RWPE2 (cell line): ENCODE measurements around the gene ANKRD33B.

Experiments
- ATAC-seq: fragments of 200-7000 bp; cut with Tn5 transposase; 3 replicates; pipeline ENCODE4 v1.9.1; 2021; ENCODE audit warnings: low read depth
- DNase-seq: peaks from one replicate; pipeline ENCODE4 v3.0.0-alpha.2; 2020; ENCODE audit warnings: low spot score
- H3K27ac ChIP-seq: fragments of 450-650 bp; 2 replicates; pipeline ENCODE4 v1.5.1; 2017; ENCODE audit warnings: mild to moderate bottlenecking; ENCODE audit not compliant: poor library complexity, severe bottlenecking
- H3K27me3 ChIP-seq: fragments of 250-450 bp; sonication (Bioruptor Pico); 2 replicates; pipeline ENCODE4 v1.5.1; 2021; ENCODE audit warnings: mild to moderate bottlenecking, moderate library complexity; ENCODE audit not compliant: insufficient read depth, poor library complexity, severe bottlenecking
- H3K36me3 ChIP-seq: fragments of 250-450 bp; sonication (Bioruptor Pico); 2 replicates; pipeline ENCODE4 v1.5.1; 2020; ENCODE audit warnings: low read depth, mild to moderate bottlenecking, moderate library complexity
- H3K4me1 ChIP-seq: fragments of 250-450 bp; sonication (Bioruptor Pico); 2 replicates; pipeline ENCODE4 v1.5.1; 2021; ENCODE audit warnings: mild to moderate bottlenecking, moderate library complexity; ENCODE audit not compliant: insufficient read depth, poor library complexity, severe bottlenecking
- H3K4me3 ChIP-seq: fragments of 250-450 bp; sonication (Bioruptor Pico); 2 replicates; pipeline ENCODE4 v1.5.1; 2021; ENCODE audit warnings: mild to moderate bottlenecking, moderate library complexity; ENCODE audit not compliant: severe bottlenecking
- H3K9me3 ChIP-seq: fragments of 250-450 bp; sonication (Bioruptor Pico); 2 replicates; pipeline ENCODE4 v1.5.1; 2021; ENCODE audit warnings: mild to moderate bottlenecking, moderate library complexity; ENCODE audit not compliant: severe bottlenecking
- TF ChIP-seq, protein P1 (sequence below): fragments of 450-650 bp; IDR thresholded peaks from one replicate; pipeline ENCODE4 v1.5.1; 2017; ENCODE audit warnings: mild to moderate bottlenecking, moderate library complexity; ENCODE audit not compliant: poor library complexity, severe bottlenecking

The ANKRD33B gene

DNA sequence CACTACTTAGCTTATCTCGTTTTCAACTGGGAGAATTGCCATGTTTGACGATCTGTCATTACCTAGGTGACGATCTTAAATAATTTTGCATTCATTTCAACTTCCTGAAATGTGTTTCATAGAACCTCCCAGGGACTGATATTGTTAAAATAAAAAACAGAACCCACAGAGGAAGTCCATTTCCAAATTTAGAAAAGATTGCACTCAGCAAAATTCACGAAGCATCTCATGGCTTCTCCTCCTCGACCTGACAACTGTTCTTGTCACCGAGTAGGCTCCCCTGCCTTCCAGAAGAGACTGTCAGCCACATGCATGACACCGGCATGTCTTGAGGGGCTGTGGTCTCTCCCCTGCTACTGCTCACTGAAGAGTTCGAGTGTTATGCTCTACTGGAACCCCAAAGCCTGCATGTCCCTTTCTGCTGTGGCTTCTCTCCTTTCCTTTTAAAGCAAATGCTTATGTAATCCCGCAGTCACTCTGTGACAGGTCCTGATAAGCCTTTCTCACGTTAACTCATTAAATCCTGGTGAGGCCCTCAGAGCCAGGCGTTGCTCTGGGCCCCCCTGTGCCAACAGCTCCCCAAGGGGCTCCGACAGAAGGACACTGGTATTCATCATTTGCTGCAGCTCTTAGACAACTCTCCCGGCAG, 26.8 kb upstream of the ANKRD33B start:
- no peaks in the 10 kb centered on the region for H3K36me3 ChIP-seq
- H3K4me3 ChIP-seq = no peak overlapping the region
- no peaks in the 10 kb centered on the region for H3K27me3 ChIP-seq
- DNase-seq (peak; percentile 24), ATAC-seq (no peak)
- H3K4me1 ChIP-seq = no peaks in the 10 kb centered on the region
- H3K27ac ChIP-seq = no peak overlapping the region
- H3K9me3 ChIP-seq = no peaks in the 10 kb centered on the region
- TF ChIP-seq, protein P1, sequence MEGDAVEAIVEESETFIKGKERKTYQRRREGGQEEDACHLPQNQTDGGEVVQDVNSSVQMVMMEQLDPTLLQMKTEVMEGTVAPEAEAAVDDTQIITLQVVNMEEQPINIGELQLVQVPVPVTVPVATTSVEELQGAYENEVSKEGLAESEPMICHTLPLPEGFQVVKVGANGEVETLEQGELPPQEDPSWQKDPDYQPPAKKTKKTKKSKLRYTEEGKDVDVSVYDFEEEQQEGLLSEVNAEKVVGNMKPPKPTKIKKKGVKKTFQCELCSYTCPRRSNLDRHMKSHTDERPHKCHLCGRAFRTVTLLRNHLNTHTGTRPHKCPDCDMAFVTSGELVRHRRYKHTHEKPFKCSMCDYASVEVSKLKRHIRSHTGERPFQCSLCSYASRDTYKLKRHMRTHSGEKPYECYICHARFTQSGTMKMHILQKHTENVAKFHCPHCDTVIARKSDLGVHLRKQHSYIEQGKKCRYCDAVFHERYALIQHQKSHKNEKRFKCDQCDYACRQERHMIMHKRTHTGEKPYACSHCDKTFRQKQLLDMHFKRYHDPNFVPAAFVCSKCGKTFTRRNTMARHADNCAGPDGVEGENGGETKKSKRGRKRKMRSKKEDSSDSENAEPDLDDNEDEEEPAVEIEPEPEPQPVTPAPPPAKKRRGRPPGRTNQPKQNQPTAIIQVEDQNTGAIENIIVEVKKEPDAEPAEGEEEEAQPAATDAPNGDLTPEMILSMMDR = no peak

DNA sequence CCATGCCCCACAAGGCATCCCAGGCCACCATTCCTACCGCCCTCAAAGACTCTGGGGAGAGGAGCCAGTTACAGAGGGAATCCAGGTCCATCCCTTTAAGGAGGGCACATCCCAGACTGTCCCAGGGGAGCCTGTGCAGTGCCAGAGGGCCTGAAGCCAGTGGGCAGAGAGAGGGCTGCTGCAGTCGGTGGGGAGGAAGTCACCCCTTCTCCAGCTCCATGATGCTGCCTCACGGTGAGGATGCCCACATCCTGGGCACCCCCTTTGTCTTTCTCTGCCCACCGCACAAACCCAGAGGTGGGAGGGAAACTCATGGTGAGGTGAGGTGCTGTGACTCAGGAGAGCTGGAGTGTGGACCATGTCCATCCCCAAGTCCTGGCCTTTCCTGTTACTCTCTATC, 26.2 kb upstream of the ANKRD33B start:
- no peaks in the 10 kb centered on the region for H3K9me3 ChIP-seq
- H3K36me3 ChIP-seq = no peaks in the 10 kb centered on the region
- no peak overlapping the region for H3K27ac ChIP-seq
- DNase-seq (peak; percentile 37), ATAC-seq (0 out of 3 replicates have a peak, but pooled peaks have one; percentile 17)
- no peaks in the 10 kb centered on the region for H3K27me3 ChIP-seq
- H3K4me3 ChIP-seq = no peak overlapping the region
- H3K4me1 ChIP-seq = no peaks in the 10 kb centered on the region
- TF ChIP-seq, protein P1 = no peak

DNA sequence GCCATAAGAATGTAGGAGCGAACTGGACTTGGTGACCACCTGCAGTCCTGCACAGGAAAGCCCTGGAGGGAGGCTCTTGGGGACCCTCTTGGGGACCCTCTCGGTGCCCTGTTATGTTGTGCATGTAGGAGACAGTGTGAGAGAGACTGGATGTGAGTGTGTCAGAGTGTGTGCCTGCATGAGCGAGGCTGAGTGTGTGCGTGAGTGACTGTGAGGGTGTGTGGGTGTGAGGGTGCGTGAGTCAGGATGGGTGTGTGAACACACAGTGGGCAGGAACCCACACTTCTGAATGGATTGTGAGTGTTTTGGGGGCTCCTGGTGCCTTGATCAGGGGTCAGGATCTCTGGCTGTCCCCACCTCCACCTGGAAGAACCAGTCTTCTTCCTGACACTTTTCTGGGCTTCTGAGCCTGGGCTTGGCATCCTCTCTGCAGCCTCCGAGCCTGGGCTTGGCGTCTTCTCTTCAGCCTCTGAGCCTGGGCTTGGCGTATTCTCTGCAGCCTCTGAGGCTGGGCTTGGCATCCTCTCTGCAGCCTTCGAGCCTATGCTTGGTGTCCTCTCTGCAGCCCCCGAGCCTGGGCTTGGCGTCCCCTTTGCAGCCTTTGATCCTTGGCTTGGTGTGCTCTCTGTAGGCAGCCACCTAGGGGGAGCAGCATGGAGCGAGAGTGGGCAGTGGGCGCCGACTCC, 25.6 kb upstream of the ANKRD33B start:
- Histone ChIP-seq H3K36me3 (no peaks in the 10 kb centered on the region), H3K9me3 (no peaks in the 10 kb centered on the region), H3K27ac (no peak overlapping the region), H3K4me1 (no peaks in the 10 kb centered on the region), H3K27me3 (no peaks in the 10 kb centered on the region), H3K4me3 (no peak overlapping the region)
- DNase-seq (peak; percentile 56), ATAC-seq (peak; percentile 17; the same call in 1 of the 3 replicates)
- TF ChIP-seq, protein P1 = no peak

DNA sequence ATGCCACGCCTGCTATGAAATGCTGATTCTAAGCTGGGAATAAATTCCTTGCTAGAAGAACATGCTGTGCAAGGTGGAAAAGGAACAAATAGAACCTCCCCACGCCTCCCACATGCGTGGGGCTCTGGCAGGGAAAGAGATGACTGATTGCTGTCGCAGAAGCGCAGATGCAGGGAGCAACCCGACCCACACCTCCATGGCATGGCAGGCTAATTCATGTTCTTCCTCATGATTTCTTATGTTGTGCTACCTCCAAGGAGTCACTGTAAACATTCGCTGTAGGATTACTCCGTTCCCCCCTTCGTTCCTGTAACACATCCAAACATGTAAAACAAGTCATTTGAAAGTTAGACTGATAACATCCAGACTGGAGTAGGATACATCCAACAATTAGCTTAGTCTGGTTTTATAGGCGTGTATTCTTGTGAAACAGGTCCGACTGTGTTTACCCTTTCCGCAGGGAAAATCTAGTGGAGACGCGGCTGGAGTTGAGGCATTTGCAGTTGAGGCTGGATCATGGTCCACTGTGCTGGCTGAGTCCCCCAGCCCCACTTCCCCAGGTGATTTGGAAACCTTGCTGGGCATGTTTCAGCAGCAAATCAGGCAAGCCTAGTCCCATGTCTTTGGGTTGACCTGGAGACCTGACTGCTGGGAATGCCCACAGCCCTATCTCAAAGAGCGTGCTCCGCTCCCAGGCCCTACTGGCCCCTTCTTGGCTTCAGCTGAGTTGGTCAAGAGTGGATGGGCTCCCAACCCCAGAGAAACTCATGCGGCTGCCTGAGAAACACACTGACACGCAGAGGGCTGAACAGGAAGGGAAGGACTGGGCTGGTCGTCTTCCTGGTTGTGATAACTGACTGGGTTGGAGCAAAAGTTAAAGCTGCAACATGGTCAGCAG, 24.8 kb upstream of the ANKRD33B start:
- TF ChIP-seq, protein P1 = no peak
- Histone ChIP-seq H3K4me3 (no peak overlapping the region), H3K36me3 (no peaks in the 10 kb centered on the region), H3K27ac (no peak overlapping the region), H3K9me3 (no peaks in the 10 kb centered on the region), H3K27me3 (no peaks in the 10 kb centered on the region), H3K4me1 (no peaks in the 10 kb centered on the region)
- peak; percentile 33 for DNase-seq
- ATAC-seq = no peak
